ENCODE results near the gene SLC7A8.
A peak's percentile ranks its signal among the peaks of the same experiment; 100 is the strongest.

Gene SLC7A8

DNA sequence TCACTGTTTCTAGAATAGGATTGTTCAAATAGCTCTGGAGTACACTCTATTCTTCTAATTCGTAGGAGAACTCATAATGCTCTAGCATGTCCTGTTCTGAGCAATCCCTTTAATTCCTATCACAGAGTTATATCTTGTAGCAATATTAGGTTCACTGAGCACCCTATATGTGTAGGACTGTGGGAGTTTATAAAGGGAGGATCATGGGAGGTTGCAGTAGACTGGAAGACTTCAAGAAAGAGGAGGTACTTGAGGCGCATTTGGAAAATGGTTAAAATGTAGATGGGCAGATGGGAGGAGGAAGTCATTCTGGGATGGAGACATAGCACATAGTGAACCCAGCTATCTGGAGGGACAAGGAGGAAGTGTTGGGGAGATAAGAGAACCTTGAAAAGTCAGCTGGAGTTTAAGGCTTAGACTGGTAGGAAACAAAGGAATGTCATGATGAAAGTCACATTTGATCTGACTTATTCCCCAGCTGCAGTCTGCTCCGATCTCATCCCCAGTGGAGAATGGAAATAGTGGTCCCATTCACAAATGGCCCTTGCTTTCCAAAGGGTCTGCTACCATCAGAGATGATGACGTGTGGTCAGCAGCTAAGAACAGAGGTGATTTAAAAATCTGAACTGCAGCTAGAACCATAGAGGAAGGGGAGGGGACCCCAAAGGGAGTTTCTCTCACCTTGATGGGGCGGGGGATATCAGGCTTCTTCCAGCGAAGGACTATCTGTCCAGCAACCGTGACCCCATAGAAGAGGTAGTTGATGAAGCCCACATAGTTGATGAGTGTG, 54.3 kb downstream of the SLC7A8 start:
- Mint-ChIP-seq H3K27me3 (peaks cover 9 to 30% of the 10 kb centered on the region in 2 donors), H3K27ac (no peak overlapping the region), H3K9me3 (no peaks in the 10 kb centered on the region), H3K4me1 (ENCODE audit: low read depth in 2 of 2) (peaks cover 4 to 6% of the 10 kb centered on the region in 2 donors), H3K4me3 (no peak overlapping the region), H3K36me3 (ENCODE audit: insufficient read depth) (no peaks in the 10 kb centered on the region)
- ATAC-seq (replicated peaks): no peak
- DNase-seq: no peak

DNA sequence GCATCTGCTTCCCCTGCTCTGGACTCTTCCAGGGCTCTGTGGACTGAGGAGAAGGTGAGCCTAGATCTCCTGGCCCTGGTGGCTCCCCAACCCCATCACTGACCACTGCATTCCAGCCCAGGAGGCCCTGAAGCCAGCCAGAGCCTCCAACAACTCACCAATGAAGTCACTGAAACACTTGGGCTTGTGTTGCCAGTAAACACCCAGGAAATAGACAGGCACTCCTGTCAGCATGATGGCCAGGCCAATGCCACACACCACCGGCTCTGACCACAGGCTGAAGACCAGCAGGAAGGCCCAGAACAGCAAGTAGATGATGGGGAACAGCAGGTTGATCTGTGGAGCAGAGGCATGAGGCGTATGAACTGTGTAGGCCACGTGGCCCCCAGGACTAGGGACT, 55.6 kb downstream of the SLC7A8 start:
- DNase-seq (no peak), ATAC-seq (replicated peaks) (no peak)
- Mint-ChIP-seq H3K4me1 (ENCODE audit: low read depth in 2 of 2) (peaks cover 4 to 6% of the 10 kb centered on the region in 2 donors), H3K4me3 (no peak overlapping the region), H3K36me3 (ENCODE audit: insufficient read depth) (no peaks in the 10 kb centered on the region), H3K9me3 (no peaks in the 10 kb centered on the region), H3K27me3 (peaks cover 14 to 38% of the 10 kb centered on the region in 2 donors), H3K27ac (peak overlapping the region in 1 of 2 donors; percentile 9)

DNA sequence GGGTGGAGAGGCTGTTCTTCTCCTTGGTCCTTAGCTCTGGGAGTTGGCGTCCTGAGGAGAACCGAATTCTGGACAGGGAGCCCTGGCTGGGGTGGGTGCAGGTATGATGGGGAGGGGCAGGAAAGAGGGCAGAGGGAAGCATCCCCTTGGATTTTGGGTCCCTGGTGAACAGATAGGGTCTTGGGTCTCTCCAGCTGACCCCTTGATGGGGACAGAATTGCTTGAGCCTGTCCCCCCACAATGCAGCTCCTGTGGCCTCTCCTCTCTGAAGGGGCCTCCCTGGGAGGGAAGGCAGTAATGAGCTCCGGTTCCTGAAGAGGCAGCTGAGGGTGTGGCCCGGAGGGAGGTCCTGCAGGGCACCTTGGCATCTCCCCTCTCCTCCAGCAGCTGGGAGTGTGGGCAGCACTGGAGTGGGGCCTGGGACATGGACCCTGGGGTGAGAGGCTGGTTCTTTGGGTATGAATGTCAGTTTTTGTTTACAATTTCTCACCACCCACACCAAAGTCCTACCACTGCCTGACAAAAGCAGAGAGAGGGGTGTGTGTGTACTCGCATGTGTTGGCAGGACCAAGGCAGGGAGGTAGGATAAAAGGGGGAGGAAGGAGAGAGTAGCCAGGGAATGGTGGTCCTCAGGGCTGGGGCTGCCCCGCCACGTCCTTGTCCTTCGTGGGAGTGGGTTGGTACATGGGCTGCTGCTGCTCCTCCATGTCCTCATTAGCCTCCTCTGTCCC, 56.7 kb downstream of the SLC7A8 start:
- Mint-ChIP-seq H3K4me3 (no peak overlapping the region), H3K27ac (no peak overlapping the region), H3K9me3 (no peaks in the 10 kb centered on the region), H3K36me3 (ENCODE audit: insufficient read depth) (no peaks in the 10 kb centered on the region), H3K4me1 (ENCODE audit: low read depth in 2 of 2) (peaks cover 4 to 6% of the 10 kb centered on the region in 2 donors), H3K27me3 (peaks cover 18 to 39% of the 10 kb centered on the region in 2 donors)
- ATAC-seq (replicated peaks): no peak
- no peak for DNase-seq

DNA sequence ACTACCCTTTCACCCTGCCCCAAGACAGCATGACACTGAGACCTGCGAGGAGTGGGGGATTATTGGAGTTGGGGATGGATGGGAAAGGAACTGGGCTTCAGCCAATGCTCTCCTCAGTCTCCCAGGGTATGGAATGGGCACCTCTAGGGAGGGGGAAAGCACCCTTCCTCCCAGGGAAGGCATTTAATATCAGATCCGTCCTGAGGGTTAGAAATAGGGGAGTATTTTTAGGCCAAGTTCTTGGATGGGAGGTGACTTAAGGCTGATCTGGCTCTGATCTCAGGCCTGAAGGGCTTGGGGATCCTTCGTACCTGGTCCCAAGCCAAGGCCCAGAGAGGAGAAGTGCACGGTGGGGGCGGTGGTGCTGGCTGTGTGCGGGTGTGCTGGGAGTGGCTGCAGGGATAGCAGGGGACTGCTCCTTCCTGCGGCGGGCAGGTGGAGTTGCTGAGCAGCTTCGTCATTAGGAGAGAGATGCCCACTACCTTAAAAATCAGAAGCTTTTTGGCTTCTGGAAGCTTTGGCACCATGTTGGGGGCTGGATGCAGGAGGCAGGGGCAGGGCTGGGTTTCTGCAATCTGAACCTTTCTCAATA, 57.4 kb downstream of the SLC7A8 start:
- Mint-ChIP-seq H3K27me3 (peaks cover 18 to 35% of the 10 kb centered on the region in 2 donors), H3K9me3 (no peaks in the 10 kb centered on the region), H3K36me3 (ENCODE audit: insufficient read depth) (no peaks in the 10 kb centered on the region), H3K4me3 (no peak overlapping the region), H3K27ac (peak overlapping the region in 1 of 2 donors; percentile 73), H3K4me1 (ENCODE audit: low read depth in 2 of 2) (peaks cover 9 to 11% of the 10 kb centered on the region in 2 donors)
- ATAC-seq (replicated peaks) (no peak), DNase-seq (no peak)

DNA sequence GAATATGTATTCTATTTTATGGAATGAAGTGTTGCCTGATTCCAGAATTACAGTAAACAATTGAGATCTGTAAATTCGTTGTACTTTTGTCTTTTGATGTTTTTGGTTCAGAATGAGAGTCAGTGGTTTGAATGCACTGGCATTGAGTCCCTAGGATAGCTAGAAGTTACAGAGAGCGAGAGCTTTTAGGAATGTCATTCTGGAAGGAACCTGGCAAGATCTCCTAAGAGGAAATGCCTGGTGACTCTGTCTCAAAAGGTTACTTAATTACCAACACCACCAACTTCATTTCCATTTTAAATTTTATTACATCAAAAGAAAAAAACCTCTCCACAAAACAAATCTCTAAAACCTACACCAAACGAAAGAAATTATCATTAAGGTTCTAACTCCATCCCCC, 58.4 kb downstream of the SLC7A8 start:
- Mint-ChIP-seq H3K4me3 (no peak overlapping the region), H3K27ac (no peak overlapping the region), H3K4me1 (ENCODE audit: low read depth in 2 of 2) (peaks cover 15 to 19% of the 10 kb centered on the region in 2 donors), H3K36me3 (ENCODE audit: insufficient read depth) (no peaks in the 10 kb centered on the region), H3K27me3 (peaks cover 18 to 26% of the 10 kb centered on the region in 2 donors), H3K9me3 (no peaks in the 10 kb centered on the region)
- ATAC-seq (replicated peaks) (no peak), DNase-seq (no peak)

DNA sequence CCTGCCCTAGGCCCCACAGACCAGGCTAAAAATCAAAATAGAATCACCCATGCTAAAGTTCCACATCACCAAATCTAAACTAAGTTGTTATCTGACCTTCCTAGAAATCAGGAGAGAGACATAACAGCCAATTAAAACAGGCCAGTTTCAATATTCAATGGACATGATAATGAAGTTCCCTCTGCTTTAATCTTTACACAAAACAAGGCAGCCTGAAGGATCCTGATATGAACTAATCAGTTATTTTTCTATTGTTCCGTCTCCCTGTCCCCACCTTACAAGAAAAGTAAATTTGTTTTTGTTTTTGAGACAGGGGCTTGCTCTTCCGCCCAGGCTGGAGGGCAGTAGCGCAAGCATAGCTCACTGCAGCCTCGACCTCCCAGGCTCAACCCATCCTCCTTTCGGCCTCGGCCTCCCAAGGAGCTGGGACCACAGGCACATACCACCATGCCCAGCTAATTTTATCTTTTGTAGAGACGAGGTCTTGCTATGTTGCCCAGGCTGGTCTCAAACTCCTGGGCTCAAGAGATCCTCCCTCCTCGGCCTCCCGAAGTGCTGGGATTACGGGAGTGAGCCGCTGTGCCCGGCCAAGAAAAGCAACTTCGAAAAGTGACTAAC, 59.0 kb downstream of the SLC7A8 start:
- H3K4me1 Mint-ChIP-seq (ENCODE audit: low read depth in 2 of 2): peaks cover 15 to 20% of the 10 kb centered on the region in 2 donors
- no peaks in the 10 kb centered on the region for H3K9me3 Mint-ChIP-seq
- no peak overlapping the region for H3K4me3 Mint-ChIP-seq
- H3K27me3 Mint-ChIP-seq: peaks cover 18 to 24% of the 10 kb centered on the region in 2 donors
- no peak for DNase-seq
- ATAC-seq (replicated peaks): no peak
- no peaks in the 10 kb centered on the region for H3K36me3 Mint-ChIP-seq (ENCODE audit: insufficient read depth)
- H3K27ac Mint-ChIP-seq: no peak overlapping the region

DNA sequence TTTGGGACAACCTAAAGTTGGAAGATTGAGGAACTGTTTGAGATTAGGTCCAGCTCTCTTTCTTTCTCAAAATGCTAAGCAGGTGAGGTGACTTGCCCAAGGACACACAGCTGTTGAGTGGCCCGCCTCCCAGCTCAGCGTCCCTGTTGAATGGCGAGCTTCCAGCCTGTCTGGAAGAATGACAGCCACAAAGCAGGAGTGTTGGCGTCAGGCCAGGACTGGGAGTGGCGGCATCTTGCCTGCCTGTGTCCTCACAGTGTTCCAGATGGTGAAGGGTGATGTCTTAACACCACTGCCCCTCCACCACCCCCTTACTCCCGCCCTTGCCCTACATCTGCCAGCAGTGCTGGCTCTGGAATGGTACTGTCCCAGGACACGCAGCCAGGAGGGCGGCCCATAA, 60.0 kb downstream of the SLC7A8 start:
- Mint-ChIP-seq H3K36me3 (ENCODE audit: insufficient read depth) (no peaks in the 10 kb centered on the region), H3K27me3 (peaks cover 15 to 18% of the 10 kb centered on the region in 2 donors), H3K4me3 (no peak overlapping the region), H3K4me1 (ENCODE audit: low read depth in 2 of 2) (peaks cover 14 to 20% of the 10 kb centered on the region in 2 donors), H3K27ac (no peak overlapping the region), H3K9me3 (no peaks in the 10 kb centered on the region)
- no peak for ATAC-seq (replicated peaks)
- no peak for DNase-seq

DNA sequence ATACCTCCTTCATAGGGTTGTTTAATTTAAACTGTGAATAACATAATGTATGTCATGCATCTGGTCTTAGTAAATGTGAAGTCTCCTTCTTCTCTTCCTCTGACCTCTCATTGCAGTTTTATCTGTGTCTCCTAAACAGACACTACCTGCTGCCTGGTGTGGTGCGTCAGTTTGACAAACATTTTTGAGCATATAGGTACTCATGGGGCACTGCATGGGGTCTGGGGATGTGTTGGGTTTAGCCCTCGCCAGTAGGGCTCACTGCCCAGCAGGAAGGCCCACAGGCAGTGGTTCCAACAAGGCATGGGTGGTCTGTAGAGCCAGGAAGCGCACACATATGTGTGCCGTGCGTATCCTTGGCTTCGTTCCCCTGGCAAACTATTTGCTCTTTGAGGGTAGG, 61.4 kb downstream of the SLC7A8 start:
- Mint-ChIP-seq H3K4me3 (no peak overlapping the region), H3K27ac (no peak overlapping the region)

DNA sequence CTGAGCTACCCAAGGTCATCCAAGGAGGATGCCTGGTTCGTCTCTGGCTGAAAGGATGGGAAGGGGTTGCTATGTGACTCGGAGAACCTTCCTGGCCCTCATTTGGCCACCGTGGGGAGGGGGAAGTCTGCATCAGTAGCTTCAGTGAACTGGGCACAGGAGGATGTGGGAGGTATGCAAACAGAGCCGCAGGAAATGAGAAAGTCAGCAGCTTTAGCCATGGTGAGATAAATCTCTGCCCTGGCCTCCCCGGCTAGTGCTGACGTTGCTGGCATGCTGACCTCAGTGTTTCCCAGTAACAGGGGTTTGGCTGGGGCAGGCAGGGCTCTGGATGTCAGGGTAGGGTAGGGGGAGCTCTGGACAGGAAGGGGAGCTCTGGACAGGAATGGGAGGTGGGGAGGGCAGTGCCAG, 62.1 kb downstream of the SLC7A8 start:
- no peaks in the 10 kb centered on the region for H3K9me3 Mint-ChIP-seq
- no peaks in the 10 kb centered on the region for H3K36me3 Mint-ChIP-seq (ENCODE audit: insufficient read depth)
- no peak for ATAC-seq (replicated peaks)
- H3K4me3 Mint-ChIP-seq: peak overlapping the region in 1 of 2 donors; percentile 56
- H3K27ac Mint-ChIP-seq: peak overlapping the region; percentile 65 to 70
- H3K4me1 Mint-ChIP-seq (ENCODE audit: low read depth in 2 of 2): peaks cover 9 to 17% of the 10 kb centered on the region in 2 donors
- H3K27me3 Mint-ChIP-seq: peaks cover 21 to 30% of the 10 kb centered on the region in 2 donors
- DNase-seq: no peak

More for the DNA sequence above, 61.4 kb downstream of the SLC7A8 start:
- Mint-ChIP-seq H3K4me1 (ENCODE audit: low read depth in 2 of 2) (peaks cover 9 to 17% of the 10 kb centered on the region in 2 donors), H3K36me3 (ENCODE audit: insufficient read depth) (no peaks in the 10 kb centered on the region), H3K9me3 (no peaks in the 10 kb centered on the region), H3K27me3 (peaks cover 15 to 24% of the 10 kb centered on the region in 2 donors)
- no peak for DNase-seq
- ATAC-seq (replicated peaks): no peak

DNA sequence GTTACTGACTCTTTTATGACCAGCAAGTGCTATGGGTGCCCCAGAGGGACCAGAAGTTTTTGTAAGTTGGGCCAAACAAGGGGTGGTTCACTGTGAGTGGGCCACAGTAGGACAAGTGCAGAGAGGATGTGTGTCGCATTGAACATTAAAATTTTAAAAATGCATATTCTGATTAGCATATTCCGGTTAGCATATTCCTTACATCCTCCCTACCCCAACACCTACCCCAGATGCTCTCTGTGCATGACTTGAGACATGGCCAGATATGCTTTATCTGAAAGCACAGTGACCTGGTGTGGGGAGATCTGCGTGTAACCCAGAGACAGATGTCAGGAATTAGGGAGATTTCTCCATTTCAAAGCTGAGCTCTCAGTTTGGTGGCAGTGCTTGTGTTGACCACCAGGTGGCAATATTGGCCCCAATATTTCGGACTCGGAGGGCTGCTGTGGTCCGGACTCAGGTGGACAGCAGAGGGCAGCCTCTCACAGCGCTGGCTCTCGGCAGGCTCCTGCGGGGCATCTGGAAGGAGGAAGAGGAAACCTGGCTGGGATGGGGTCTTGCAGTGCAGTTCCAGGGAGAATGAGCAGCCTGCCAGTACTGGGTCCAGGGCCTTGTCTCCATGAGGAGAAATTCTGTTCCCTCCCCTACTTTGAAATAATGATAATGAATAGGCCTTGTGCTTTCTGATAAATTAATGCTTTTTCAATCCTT, 62.8 kb downstream of the SLC7A8 start:
- H3K27ac Mint-ChIP-seq: peak overlapping the region; percentile 65 to 70
- DNase-seq: peak; percentile 72 to 74 (median 73)
- peak overlapping the region; percentile 56 to 65 for H3K4me3 Mint-ChIP-seq
- H3K36me3 Mint-ChIP-seq (ENCODE audit: insufficient read depth): no peaks in the 10 kb centered on the region
- H3K27me3 Mint-ChIP-seq: peaks cover 21 to 30% of the 10 kb centered on the region in 2 donors
- H3K4me1 Mint-ChIP-seq (ENCODE audit: low read depth in 2 of 2): peaks cover 9 to 17% of the 10 kb centered on the region in 2 donors
- ATAC-seq (replicated peaks): peak; percentile 89
- H3K9me3 Mint-ChIP-seq: no peaks in the 10 kb centered on the region

DNA sequence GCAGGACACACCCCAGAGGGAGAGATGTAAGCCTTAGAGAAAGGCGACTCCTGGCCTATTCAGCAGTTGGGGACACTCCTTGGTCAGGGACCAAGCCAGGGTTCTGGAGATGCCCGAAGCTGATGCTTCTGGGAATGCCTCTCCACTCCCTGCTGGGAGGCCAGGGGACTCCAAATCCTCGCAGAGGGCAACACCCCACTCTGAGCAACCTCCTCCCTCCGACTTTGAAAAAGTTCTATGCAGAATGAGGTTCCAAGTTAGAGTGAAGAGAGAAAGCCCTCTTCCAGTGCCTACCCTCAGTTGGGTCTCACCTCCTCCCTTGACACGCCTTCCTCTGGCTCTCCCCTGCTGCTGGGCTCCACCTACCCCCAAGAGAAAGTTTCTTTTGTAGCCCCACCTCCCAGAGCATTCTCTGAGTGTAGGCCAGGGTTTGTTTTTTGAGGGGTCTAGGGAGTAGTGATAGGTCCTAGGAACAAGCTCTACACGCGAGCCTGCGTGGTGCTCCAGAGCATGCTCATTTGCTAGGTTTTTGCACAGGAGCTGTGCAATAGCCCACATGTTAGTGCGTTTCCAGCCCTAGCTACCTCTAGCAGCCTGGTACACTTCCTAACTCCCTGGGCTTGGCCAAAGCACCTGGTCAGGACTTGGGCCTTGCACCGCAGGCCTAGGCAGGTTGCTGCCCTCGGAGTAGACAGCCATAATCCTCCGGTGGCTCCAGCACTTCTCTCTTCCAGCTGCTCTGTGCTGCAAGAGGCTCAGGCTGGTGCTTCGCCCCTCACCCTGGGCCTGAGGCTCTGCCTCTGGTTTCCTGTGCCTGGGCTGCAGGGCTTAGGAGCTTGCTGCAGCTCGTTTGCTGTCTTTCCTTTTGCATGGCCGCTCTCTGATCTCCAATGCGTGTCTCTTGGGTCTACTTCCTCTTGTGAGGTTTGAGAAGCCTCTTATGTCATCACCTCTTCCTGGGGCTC, 63.8 kb downstream of the SLC7A8 start:
- Mint-ChIP-seq H3K4me3 (peak overlapping the region; percentile 33 to 65), H3K36me3 (ENCODE audit: insufficient read depth) (no peaks in the 10 kb centered on the region), H3K27ac (peak overlapping the region in 1 of 2 donors; percentile 49), H3K4me1 (ENCODE audit: low read depth in 2 of 2) (peaks cover 9 to 17% of the 10 kb centered on the region in 2 donors), H3K27me3 (peaks cover 28 to 39% of the 10 kb centered on the region in 2 donors), H3K9me3 (no peaks in the 10 kb centered on the region)
- DNase-seq (no peak), ATAC-seq (replicated peaks) (peak; percentile 53)
